Measurements from ENCODE around the gene PDE10A. TPM values are rescaled to one million over a fixed set of nuclear protein-coding genes. Genes with fewer than 3 reads are reported as not detected.

Gene PDE10A
- total RNA-seq, 4 donors from 2014 or later: 3.5 to 10.0 (median 6.2) TPM

DNA sequence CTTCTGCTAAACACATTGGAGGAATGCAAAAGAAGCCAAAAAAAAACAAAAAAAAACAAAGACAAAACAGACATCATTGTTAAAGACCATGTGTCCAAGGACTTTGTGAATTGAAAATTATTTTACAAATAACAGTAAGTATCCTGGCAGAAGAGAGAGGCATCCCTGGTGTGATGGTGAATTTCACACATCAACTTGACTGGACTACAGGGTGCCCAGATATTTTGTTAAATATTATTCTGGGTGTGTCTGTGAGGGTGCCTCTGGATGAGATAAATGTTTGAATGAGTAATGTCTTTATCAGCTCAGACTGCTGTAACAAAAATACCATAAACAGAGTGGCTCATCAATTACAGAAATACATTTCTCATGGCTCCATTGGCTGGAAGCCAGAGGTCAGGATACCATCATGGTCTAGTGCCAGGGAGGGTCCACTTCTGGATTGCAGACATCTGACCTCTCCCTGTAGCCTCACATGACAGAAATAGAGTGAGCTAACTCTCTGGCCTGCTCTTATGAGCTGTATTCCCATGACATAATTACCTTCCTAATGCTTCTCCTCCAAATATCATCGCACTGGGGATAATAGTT lies 341.4 kb downstream of the PDE10A start:
- Histone ChIP-seq H3K27ac (no peak overlapping the region), H3K4me3 (no peak overlapping the region), H3K4me1 (no peaks in the 10 kb centered on the region), H3K9me3 (peaks cover 0 to 47% (median 0%) of the 10 kb centered on the region in 4 donors), H3K27me3 (no peaks in the 10 kb centered on the region), H3K36me3 (no peaks in the 10 kb centered on the region)
- TF ChIP-seq POLR2A (IDR thresholded peaks at IDR 0.05): no peak
- TF ChIP-seq, protein P1, sequence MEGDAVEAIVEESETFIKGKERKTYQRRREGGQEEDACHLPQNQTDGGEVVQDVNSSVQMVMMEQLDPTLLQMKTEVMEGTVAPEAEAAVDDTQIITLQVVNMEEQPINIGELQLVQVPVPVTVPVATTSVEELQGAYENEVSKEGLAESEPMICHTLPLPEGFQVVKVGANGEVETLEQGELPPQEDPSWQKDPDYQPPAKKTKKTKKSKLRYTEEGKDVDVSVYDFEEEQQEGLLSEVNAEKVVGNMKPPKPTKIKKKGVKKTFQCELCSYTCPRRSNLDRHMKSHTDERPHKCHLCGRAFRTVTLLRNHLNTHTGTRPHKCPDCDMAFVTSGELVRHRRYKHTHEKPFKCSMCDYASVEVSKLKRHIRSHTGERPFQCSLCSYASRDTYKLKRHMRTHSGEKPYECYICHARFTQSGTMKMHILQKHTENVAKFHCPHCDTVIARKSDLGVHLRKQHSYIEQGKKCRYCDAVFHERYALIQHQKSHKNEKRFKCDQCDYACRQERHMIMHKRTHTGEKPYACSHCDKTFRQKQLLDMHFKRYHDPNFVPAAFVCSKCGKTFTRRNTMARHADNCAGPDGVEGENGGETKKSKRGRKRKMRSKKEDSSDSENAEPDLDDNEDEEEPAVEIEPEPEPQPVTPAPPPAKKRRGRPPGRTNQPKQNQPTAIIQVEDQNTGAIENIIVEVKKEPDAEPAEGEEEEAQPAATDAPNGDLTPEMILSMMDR (IDR thresholded peaks at IDR 0.05): no peak
- no peak for TF ChIP-seq EP300 (IDR thresholded peaks at IDR 0.05)
- DNase-seq (ENCODE audit: low spot score in 2 of 2): no peak
- 90% methylated on average over 1 of the region's 1 CpG for WGBS, 2 donors

DNA sequence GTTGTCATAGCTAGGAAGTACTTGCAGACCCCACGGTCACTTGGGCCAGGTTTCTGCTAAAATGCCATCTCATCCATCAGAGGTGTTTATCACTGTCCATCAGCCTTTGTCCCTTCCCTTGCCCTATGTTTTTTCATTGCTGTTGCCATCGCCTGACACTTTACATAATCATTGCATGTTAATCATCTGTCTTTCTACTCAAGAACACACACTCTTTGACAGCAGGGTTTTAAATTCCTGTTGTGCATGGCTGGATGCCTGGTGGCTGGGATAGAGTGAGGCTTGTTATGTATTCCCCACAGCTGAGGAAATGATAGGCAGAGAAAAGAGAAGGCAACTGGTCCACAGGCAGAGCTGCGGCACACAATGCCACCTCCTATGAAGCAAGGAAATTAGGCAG lies 341.9 kb downstream of the PDE10A start:
- Histone ChIP-seq H3K9me3 (peaks cover 0 to 52% (median 0%) of the 10 kb centered on the region in 4 donors), H3K4me3 (no peak overlapping the region), H3K27ac (no peak overlapping the region), H3K27me3 (no peaks in the 10 kb centered on the region), H3K36me3 (no peaks in the 10 kb centered on the region), H3K4me1 (no peaks in the 10 kb centered on the region)
- WGBS, 2 donors: 78 to 90% methylated on average over 3 of the region's 3 CpGs
- no peak for DNase-seq (ENCODE audit: low spot score in 2 of 2)
- TF ChIP-seq, protein P1 (IDR thresholded peaks at IDR 0.05): no peak
- TF ChIP-seq POLR2A (IDR thresholded peaks at IDR 0.05): no peak
- no peak for TF ChIP-seq EP300 (IDR thresholded peaks at IDR 0.05)

DNA sequence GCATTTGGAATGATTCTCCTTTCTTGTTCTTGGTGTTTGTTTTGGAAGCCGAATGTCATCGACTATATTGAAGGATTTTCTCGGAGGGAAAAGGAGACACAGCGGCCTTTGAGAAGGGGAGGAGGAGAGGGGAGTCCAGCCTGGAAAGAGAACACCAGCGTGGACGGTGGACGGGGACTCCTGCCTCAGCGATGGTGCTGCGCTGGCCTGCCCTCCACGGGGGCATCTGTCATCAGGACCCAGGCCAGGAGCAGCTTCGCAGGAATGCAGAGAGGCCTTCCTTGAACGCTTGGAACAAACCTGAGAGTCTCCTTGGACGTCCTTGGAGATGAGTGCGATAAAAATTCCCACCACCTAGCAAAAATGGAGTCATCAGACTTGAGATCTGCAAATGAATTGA lies 345.3 kb downstream of the PDE10A start:
- H3K4me1 ChIP-seq: no peaks in the 10 kb centered on the region
- no peak for DNase-seq (ENCODE audit: low spot score in 2 of 2)
- H3K36me3 ChIP-seq: no peaks in the 10 kb centered on the region
- 79 to 85% methylated on average over 13 to 14 of the region's 14 CpGs for WGBS, 2 donors
- no peaks in the 10 kb centered on the region for H3K27me3 ChIP-seq
- H3K27ac ChIP-seq: no peak overlapping the region
- peaks cover 0 to 52% (median 0%) of the 10 kb centered on the region in 4 donors for H3K9me3 ChIP-seq
- H3K4me3 ChIP-seq: no peak overlapping the region
- TF ChIP-seq, protein P1 (IDR thresholded peaks at IDR 0.05): no peak
- TF ChIP-seq EP300 (IDR thresholded peaks at IDR 0.05) (no peak), POLR2A (IDR thresholded peaks at IDR 0.05) (no peak)

DNA sequence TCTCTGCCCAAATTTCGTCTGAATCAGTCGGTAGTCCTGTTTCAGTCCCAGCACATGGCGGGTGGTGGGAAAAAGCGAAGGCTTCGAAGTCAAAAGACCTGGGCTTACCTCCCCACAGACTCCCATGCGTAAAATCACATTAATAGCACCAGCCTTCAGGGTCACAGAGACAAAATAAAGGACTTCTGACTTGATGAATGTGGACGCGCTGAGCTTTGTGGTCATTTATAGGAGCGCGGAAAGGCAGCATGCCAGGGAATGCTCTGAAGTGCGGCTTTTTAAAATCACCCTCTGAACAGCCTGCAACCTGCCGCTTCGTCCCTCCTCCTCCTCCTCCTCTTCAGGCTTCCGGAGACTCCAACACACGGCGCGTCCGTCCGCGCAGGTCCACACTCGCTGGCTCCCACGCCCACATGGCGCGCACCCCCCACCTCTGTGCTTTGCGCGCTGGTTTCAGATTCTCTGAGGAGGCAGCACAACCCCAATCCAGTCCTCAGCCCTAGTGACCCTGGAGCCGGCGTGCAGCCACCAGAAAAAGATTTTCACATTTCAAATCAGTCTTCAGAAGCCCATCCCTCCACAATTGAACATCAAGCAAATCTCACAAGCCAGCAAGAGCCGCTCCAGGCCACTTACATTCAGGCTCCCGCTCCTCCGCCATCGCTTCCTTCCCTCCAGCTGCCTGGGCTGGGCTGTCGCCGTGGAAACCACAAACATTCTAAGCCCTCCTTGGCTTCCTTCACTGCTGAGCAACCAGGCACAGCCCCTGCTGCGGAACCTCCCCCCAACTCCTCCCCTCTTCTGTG lies 353.9 kb downstream of the PDE10A start, which contains the start of gene C6orf118:
Gene C6orf118 (minus strand): TSS at position 680 of the 806 bp plus-strand sequence. CDS start 19 bp downstream, at position 661.
- WGBS, 2 donors: 7% methylated on average over 35 of the region's 35 CpGs
- no peaks in the 10 kb centered on the region for H3K9me3 ChIP-seq
- H3K36me3 ChIP-seq: no peaks in the 10 kb centered on the region
- peaks cover 0 to 8% (median 0%) of the 10 kb centered on the region in 4 donors for H3K4me1 ChIP-seq
- DNase-seq (ENCODE audit: low spot score in 2 of 2): no peak
- no peaks in the 10 kb centered on the region for H3K27me3 ChIP-seq
- TF ChIP-seq EP300 (IDR thresholded peaks at IDR 0.05) (no peak), POLR2A (IDR thresholded peaks at IDR 0.05) (no peak)
- TF ChIP-seq, protein P1 (IDR thresholded peaks at IDR 0.05): no peak
- H3K27ac ChIP-seq: no peak within 1 kb of the TSS
- peak within 1 kb of the TSS in 3 of 4 donors; percentile 23 to 47 (median 42) for H3K4me3 ChIP-seq

DNA sequence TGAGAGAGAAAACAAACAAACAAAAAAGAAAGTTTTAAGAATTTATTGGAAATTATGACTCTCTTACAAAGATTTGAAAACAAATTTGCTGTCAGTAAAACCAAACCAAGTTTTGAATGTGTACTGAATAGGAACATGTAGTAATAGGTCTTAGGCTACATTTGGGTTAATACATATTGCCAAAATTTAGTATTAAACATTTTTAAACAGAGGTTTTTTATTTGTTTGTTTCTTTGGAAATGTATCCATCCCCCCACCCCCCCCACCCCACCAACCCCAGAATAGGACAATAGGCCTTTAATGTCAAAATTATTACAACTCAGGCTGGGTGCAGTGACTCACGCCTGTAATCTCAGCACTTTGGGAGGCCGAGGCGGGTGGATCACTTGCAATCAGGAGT lies 356.1 kb downstream of the PDE10A start:
- Histone ChIP-seq H3K9me3 (no peaks in the 10 kb centered on the region), H3K4me3 (no peak overlapping the region), H3K36me3 (no peaks in the 10 kb centered on the region), H3K4me1 (peaks cover 0 to 8% (median 0%) of the 10 kb centered on the region in 4 donors), H3K27me3 (no peaks in the 10 kb centered on the region), H3K27ac (no peak overlapping the region)
- TF ChIP-seq EP300 (IDR thresholded peaks at IDR 0.05) (no peak), POLR2A (IDR thresholded peaks at IDR 0.05) (no peak)
- TF ChIP-seq, protein P1 (IDR thresholded peaks at IDR 0.05): no peak
- DNase-seq (ENCODE audit: low spot score in 2 of 2): no peak
- 36 to 64% methylated on average over 2 to 3 of the region's 3 CpGs for WGBS, 2 donors

Data from tibial nerve (tissue), 4 donors.